GM18502 (cell line): ENCODE data around the gene SPG21.
A peak's percentile ranks its signal among the peaks of the same experiment; 100 is the strongest.
"Not testable (repeated sequence)": the region's sequence is repeated elsewhere in the genome, so short reads cannot be mapped to it uniquely, and the experiment has no call there.

Source experiments
- ATAC-seq: cut with Tn5 transposase; IDR thresholded peaks from one replicate; pipeline ENCODE4 v1.9.1; 2021; ENCODE audit warnings: mild to moderate bottlenecking; ENCODE audit not compliant: unreplicated experiment, poor library complexity

Gene SPG21, protein sequence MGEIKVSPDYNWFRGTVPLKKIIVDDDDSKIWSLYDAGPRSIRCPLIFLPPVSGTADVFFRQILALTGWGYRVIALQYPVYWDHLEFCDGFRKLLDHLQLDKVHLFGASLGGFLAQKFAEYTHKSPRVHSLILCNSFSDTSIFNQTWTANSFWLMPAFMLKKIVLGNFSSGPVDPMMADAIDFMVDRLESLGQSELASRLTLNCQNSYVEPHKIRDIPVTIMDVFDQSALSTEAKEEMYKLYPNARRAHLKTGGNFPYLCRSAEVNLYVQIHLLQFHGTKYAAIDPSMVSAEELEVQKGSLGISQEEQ

GRCh38 chr15:64989416-64990167 lies at the start of gene SPG21:
Gene SPG21 (minus strand): TSS chr15:64989914. CDS start chr15:64983569, 6,345 bp downstream.
- peak; percentile 96 for ATAC-seq

GRCh38 chr15:65038836-65039235 lies 49.1 kb upstream of the SPG21 start:
- ATAC-seq: no peak

GRCh38 chr15:65038428-65038827 lies 48.7 kb upstream of the SPG21 start:
- no peak for ATAC-seq

DNA sequence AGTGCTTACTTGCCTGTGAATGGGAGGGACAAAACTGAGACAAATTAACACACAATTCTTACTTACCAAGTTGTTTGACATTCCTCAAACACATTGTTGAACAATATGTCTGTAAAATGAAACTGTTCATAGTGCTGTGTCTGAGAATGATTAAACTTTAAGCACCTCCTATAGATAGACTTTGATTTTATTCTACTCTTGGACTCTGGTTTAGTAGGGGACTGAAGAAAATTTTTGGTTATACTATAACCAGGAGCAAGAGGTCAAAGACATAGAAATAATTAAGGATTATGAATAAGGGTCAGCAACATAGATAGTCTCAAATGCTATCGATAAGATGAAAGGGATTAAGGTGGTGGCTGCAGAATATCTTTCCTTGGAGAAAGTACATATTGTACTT lies 47.6 kb upstream of the SPG21 start:
- no peak for ATAC-seq

GRCh38 chr15:65034719-65035118 lies 45.0 kb upstream of the SPG21 start:
- ATAC-seq: no peak

- no peak for ATAC-seq
Measured at GRCh38 chr15:65033659-65034269, 44.0 kb upstream of the SPG21 start.

GRCh38 chr15:65032801-65033537 lies 43.3 kb upstream of the SPG21 start:
- no peak for ATAC-seq

GRCh38 chr15:65029736-65030208 lies 40.1 kb upstream of the SPG21 start:
- ATAC-seq: no peak

DNA sequence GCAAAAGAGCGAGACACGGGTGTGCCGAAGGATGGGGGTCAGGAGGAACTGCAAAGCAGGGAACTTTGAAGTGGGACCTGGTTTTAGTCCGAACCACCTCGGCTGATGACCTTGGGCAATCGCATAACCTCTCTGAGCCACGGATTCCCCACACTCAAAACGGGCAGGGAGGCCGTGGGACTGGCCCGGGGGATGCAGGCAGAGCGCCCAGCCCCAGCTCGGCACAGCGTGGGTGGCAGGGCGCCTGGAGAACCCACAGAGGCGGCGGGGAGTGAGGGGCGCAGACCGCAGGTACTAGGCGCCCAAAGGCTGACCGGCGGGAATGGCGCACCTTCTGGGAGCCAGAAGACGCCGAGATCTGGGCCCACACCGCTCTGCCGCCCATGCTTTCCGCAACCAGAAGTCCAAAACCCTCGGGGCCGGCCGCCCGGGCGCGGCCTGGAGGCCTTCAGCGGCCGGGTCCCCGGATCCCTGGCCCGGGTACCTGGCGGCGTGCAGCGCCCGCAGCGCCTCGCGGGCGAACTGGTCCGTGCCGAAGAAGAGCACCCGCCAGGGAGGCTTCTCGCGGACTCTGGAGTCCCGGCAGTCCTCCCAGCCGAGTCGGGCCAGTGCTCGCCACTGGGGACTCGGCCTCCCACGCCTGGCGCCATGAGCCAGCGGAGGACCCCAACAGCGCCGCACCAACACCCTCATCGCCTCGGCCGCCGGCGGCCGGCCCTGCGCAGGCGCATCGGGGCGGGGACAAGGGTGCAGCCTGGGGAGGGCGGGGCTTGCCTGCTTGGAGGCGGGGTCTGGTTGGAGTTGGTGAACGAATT lies 39.4 kb upstream of the SPG21 start, which contains the start of gene MTFMT:
MTFMT (minus strand) TSS at position 719 of the 815 bp plus-strand sequence; CDS start at position 693, 26 bp downstream.
- ATAC-seq: peak; percentile 84

DNA sequence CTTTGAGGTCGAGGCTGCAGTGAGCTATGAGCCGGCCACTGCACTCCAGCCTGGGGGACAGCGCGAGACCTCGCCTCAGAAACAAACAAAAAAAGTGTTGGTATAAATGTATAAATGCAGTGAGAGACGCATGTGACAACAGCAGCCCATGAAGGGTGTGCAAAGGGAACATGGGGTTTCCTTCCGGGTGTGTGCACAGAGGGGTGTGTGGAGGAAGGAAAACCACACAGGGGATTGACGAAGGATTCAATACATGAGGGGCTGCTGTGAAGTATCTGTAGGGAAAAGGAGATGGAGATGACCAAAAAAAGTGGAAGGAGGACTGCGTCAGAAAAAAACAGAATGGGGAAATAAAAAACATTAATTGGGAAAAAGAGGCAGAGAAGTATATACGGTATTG lies 38.6 kb upstream of the SPG21 start:
- no peak for ATAC-seq

GRCh38 chr15:65027593-65027992 lies 37.9 kb upstream of the SPG21 start:
- ATAC-seq: no peak

GRCh38 chr15:65026756-65027155 lies 37.0 kb upstream of the SPG21 start:
- ATAC-seq: no peak

GRCh38 chr15:65021488-65021887 lies 31.8 kb upstream of the SPG21 start:
- ATAC-seq: no peak

GRCh38 chr15:65020419-65020818 lies 30.7 kb upstream of the SPG21 start:
- ATAC-seq: no peak

DNA sequence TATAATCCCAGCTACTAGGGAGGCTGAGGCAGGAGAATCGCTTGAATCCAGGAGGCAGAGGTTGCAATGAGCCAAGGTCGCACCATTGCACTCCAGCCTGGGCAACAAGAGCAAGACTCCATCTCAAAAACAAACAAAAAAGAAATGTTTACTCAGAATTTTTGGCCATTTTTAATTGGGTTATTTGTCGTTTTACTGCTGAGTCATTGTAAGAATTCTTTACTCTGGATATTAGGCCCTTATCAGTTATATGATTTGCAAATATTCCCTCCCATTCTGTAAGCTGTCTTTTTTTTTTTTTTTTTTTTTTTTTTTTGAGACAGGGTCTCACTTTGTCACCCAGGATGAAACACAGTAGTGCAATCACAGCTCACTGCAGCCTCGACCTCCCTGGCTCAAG lies 21.5 kb upstream of the SPG21 start:
- not testable (repeated sequence) for ATAC-seq

DNA sequence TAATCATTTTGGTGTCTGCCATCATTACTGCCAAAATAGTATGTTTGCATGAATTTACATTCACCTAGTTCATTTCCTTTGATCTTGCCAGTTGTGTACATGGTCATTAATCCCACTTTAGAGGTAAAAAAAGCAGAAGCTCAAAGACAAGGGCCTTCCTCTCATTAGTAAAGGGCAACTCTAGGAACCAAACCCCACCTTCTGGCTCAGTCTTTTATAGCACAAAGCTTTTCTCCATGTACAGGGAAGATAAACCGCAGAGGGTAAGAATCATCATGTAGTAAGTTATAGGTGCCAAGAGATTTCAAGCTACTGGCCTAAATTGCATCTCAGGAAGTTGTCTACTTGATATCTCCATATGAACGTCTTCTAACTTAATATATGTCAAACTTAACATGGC lies 19.3 kb upstream of the SPG21 start:
- no peak for ATAC-seq

DNA sequence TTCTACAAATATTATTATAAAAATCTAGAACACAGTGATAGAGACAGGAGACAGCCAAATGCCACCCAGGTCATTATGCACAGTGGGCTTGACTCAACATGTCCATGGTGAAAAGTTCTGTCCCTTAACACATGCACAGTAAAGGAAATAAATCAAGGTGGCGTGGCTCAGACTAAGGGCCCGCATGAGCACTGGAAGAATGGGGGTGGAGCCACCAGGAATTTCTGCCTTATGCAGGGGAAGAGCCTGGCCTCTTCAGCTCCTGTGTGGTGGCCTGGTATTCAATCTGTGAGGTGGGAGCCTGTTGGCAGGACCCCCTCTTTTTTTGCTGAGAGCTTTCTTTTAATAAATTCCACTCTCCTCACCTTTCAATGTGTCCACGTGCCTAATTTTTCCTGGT lies 17.2 kb upstream of the SPG21 start:
- no peak for ATAC-seq

DNA sequence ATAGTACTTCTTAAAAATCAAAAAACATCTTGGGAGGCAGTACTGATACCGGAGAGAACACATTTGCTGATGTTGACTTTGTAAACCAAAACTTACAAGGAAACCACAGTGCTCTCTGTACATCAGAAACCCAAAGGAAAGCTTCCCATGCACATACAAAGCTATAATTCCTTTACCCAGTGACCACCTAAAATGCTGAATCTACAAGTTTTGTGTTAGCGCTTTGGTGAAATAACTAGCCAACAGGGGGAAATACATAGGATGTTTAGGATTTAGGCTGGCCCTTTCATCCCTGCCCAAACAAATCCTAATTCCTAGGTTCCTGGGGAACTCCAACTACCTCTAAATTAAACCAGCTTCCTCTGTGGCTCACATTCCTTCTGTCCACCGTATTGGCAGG lies 15.3 kb upstream of the SPG21 start:
- no peak for ATAC-seq

- ATAC-seq: no peak
Measured at GRCh38 chr15:64997745-64998375, 8.1 kb upstream of the SPG21 start.
